Upper lobe of right lung (tissue), 1 donor: ENCODE results near the gene KHDRBS2. TPM values are rescaled to one million over a fixed set of nuclear protein-coding genes. Genes with fewer than 3 reads are reported as not detected.

Experiments
- ATAC-seq: fragments of 200-7000 bp; cut with Tn5 transposase; one replicate; pipeline ENCODE4 v1.9.1; 2020; ENCODE audit warnings: mild to moderate bottlenecking, moderate library complexity
- DNase-seq: peaks from one replicate; pipeline ENCODE4 v3.0.0-alpha.2; 2020
- H3K27ac ChIP-seq: fragments of 200-600 bp; one replicate; pipeline ENCODE4 v1.8.0; 2022
- H3K27me3 ChIP-seq: fragments of 200-600 bp; one replicate; pipeline ENCODE4 v1.8.0; 2022; ENCODE audit warnings: mild to moderate bottlenecking
- H3K36me3 ChIP-seq: fragments of 200-600 bp; one replicate; pipeline ENCODE4 v1.8.0; 2022
- H3K4me1 ChIP-seq: fragments of 200-600 bp; one replicate; pipeline ENCODE4 v1.8.0; 2022
- H3K4me3 ChIP-seq: fragments of 200-600 bp; one replicate; pipeline ENCODE4 v1.8.0; 2022; ENCODE audit warnings: mild to moderate bottlenecking
- H3K9me3 ChIP-seq: fragments of 200-600 bp; one replicate; pipeline ENCODE4 v1.8.0; 2022
- intact Hi-C: fragments of 100-400 bp; cut with DNase I; formaldehyde crosslinking; loops from one replicate; pipeline ENCODE4 v1.11.0; 2022
- total RNA-seq: library from RNA; stranded (reverse); fragmentation: NEBNext Ultra II Directional; extraction: Animal tissue kit (Norgen Biotek cat#: 25700); gene quantifications from one replicate; pipeline ENCODE4 v1.2.1, GENCODE V29; 2021
- TF ChIP-seq, protein P1 (sequence below): fragments of 200-600 bp; IDR thresholded peaks from one replicate; pipeline ENCODE4 v1.8.0; 2022; ENCODE audit warnings: antibody characterized with exemption
- donor health status: DM: no; HTN: yes; CAD: no; lungs with severe emphysema.

KHDRBS2 gene
- total RNA-seq, 1 donor from 2014 or later, result 9.4 TPM

GRCh38 chr6:61949161-61949560 lies 336.9 kb downstream of the KHDRBS2 start:
- Histone ChIP-seq H3K4me3 (no peak overlapping the region), H3K9me3 (no peaks in the 10 kb centered on the region), H3K36me3 (no peaks in the 10 kb centered on the region), H3K4me1 (no peaks in the 10 kb centered on the region), H3K27me3 (no peaks in the 10 kb centered on the region), H3K27ac (no peak overlapping the region)
- TF ChIP-seq, protein P1, sequence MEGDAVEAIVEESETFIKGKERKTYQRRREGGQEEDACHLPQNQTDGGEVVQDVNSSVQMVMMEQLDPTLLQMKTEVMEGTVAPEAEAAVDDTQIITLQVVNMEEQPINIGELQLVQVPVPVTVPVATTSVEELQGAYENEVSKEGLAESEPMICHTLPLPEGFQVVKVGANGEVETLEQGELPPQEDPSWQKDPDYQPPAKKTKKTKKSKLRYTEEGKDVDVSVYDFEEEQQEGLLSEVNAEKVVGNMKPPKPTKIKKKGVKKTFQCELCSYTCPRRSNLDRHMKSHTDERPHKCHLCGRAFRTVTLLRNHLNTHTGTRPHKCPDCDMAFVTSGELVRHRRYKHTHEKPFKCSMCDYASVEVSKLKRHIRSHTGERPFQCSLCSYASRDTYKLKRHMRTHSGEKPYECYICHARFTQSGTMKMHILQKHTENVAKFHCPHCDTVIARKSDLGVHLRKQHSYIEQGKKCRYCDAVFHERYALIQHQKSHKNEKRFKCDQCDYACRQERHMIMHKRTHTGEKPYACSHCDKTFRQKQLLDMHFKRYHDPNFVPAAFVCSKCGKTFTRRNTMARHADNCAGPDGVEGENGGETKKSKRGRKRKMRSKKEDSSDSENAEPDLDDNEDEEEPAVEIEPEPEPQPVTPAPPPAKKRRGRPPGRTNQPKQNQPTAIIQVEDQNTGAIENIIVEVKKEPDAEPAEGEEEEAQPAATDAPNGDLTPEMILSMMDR, result no peak
- intact Hi-C loops, result no loop called here
- no peak for ATAC-seq
- no peak for DNase-seq

- no peak overlapping the region for H3K4me3 ChIP-seq
- no peaks in the 10 kb centered on the region for H3K4me1 ChIP-seq
- H3K9me3 ChIP-seq, result no peaks in the 10 kb centered on the region
- no peak overlapping the region for H3K27ac ChIP-seq
- TF ChIP-seq, protein P1, result no peak
- ATAC-seq (no peak), DNase-seq (no peak)
- no peaks in the 10 kb centered on the region for H3K27me3 ChIP-seq
- H3K36me3 ChIP-seq, result no peaks in the 10 kb centered on the region
- intact Hi-C loops, result no loop called here
Observed at GRCh38 chr6:61947311-61947947, 338.6 kb downstream of the KHDRBS2 start.

- Histone ChIP-seq H3K4me3 (no peak overlapping the region), H3K36me3 (no peaks in the 10 kb centered on the region), H3K27ac (no peak overlapping the region), H3K9me3 (no peaks in the 10 kb centered on the region), H3K4me1 (no peaks in the 10 kb centered on the region), H3K27me3 (no peaks in the 10 kb centered on the region)
- TF ChIP-seq, protein P1, result no peak
- no peak for ATAC-seq
- intact Hi-C loops, result no loop called here
- no peak for DNase-seq
Observed at GRCh38 chr6:61940919-61941318, 345.1 kb downstream of the KHDRBS2 start.

DNA sequence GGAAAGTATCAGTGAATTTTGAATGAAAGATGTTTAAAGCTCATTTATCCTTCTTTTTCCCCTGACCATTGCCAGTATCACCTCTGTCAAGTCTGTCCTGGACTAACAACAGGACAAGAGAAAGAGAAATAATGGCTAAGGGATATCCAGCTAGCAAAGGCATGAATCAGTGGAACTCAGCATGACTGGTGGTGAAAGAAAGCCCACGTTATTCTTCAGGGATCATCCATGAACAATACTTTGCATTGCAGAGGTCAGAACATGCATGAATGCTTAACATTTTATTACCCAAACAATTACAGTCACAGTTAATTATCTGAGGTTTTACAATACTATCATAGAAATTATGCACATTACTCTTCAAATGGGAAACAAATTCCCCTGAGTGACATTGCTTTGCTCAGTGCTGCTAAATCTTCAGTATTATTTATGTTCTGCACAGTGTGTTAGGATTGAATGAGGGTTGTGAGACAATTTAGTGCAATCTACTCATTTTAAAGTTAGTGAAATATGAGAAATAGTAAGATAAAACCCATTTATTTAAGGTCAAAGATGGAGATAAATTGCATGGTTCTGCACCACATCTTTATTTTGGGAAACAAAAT lies 350.7 kb downstream of the KHDRBS2 start:
- Histone ChIP-seq H3K27ac (no peak overlapping the region), H3K9me3 (no peaks in the 10 kb centered on the region), H3K36me3 (no peaks in the 10 kb centered on the region), H3K4me3 (no peak overlapping the region), H3K27me3 (no peaks in the 10 kb centered on the region), H3K4me1 (no peaks in the 10 kb centered on the region)
- ATAC-seq, result no peak
- DNase-seq, result no peak
- TF ChIP-seq, protein P1, result no peak
- intact Hi-C loops, result no loop called here

DNA sequence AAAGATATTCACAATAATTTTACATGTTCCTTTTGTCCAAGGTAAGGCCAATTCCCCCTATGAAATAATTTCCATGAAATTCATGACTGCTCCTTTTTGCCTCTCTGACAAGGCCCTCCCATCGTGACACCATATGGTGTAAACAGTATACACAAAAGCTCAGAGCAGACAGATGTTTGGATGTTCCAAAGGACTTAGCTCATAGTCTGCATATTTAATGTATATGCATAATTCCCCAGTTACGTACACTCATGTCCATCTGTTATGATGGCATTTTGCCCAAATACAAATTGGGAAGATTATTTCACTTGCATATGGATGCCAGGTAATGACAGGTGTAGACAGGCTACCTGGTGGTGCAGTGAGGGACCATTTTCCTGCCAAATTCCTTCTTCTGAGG lies 376.5 kb downstream of the KHDRBS2 start:
- Histone ChIP-seq H3K27me3 (no peaks in the 10 kb centered on the region), H3K4me1 (no peaks in the 10 kb centered on the region)
- intact Hi-C loops, result no loop called here

More for the DNA sequence above, 376.5 kb downstream of the KHDRBS2 start:
- ATAC-seq (no peak), DNase-seq (no peak)
- no peaks in the 10 kb centered on the region for H3K9me3 ChIP-seq
- no peak overlapping the region for H3K4me3 ChIP-seq
- no peak overlapping the region for H3K27ac ChIP-seq
- no peaks in the 10 kb centered on the region for H3K36me3 ChIP-seq
- TF ChIP-seq, protein P1, result no peak
